Measurements from ENCODE around the gene ABCC1. TPM values are rescaled to one million over a fixed set of nuclear protein-coding genes. Genes with fewer than 3 reads are reported as not detected.

ABCC1 gene
- total RNA-seq, 4 donors from 2014 or later: 12.1 to 39.2 (median 18.6) TPM

DNA sequence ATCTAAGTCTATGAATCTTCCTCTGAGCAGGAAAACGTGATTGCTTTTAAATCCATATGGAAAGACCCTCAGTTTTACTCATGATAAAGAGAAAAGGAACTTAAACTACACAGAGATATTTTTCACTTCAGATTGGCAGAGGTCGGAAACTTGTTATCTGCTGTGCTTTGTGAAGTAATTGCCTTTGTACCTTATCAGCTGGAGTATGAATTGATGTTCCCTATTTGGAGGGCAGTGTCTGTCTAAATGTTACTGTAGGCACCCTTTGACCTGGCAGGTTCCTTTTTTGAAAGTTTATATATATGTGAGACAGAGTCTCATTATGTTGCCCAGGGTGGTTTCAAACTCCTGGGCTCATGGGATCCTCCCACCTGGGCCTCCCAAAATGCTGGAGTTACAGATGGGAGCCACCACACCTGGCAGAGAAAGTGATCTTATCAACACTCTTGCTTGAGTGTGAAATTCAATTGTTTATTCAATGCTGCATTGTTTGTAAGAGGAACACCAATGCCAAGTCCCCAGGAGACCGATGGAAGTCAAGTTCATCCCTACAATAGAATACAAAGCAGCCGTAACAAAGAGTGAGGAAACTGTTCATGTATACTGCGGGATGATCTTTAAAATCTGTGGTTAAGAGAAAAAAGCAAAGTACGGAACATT, 52.3 kb downstream of the ABCC1 start:
- Histone ChIP-seq H3K4me1 (peaks cover 0 to 7% of the 10 kb centered on the region in 2 donors), H3K27me3 (no peaks in the 10 kb centered on the region), H3K27ac (no peak overlapping the region), H3K36me3 (no peaks in the 10 kb centered on the region), H3K4me3 (no peak overlapping the region), H3K9me3 (no peaks in the 10 kb centered on the region)
- TF ChIP-seq POLR2A (IDR thresholded peaks at IDR 0.05): no peak
- TF ChIP-seq, protein P1, sequence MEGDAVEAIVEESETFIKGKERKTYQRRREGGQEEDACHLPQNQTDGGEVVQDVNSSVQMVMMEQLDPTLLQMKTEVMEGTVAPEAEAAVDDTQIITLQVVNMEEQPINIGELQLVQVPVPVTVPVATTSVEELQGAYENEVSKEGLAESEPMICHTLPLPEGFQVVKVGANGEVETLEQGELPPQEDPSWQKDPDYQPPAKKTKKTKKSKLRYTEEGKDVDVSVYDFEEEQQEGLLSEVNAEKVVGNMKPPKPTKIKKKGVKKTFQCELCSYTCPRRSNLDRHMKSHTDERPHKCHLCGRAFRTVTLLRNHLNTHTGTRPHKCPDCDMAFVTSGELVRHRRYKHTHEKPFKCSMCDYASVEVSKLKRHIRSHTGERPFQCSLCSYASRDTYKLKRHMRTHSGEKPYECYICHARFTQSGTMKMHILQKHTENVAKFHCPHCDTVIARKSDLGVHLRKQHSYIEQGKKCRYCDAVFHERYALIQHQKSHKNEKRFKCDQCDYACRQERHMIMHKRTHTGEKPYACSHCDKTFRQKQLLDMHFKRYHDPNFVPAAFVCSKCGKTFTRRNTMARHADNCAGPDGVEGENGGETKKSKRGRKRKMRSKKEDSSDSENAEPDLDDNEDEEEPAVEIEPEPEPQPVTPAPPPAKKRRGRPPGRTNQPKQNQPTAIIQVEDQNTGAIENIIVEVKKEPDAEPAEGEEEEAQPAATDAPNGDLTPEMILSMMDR (IDR thresholded peaks at IDR 0.05): no peak
- DNase-seq: no peak
- intact Hi-C loops (cut with DNase I; ENCODE audit: low total_unique reads): no loop called here

DNA sequence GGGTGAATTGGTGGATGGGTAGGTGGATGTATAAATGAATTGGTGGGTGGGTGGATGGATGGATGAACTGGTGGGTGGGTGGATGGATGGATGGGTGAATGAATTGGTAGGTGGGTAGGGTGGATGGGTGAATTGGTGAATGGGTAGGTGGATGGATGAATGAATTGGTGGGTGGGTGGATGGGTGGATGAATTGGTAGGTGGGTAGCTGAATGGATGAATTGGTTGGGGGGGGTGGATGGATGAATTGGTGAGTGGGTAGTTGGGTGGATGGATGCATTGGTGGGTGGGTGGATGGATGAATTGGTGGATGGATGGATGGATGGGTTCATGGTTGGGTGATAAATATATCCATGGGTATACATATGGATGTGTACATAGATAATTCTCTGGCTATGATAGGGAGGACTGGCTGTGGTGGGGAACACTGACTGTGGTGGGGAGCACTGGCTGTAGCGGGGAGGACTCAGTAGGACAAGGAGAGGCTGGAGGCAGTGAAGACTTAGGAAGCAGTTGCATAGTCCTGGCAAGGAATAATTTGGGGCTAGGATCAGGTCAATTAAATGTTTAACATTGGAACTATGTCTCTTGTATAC, 54.4 kb downstream of the ABCC1 start:
- DNase-seq: no peak
- TF ChIP-seq, protein P1 (IDR thresholded peaks at IDR 0.05): no peak
- no peak for TF ChIP-seq POLR2A (IDR thresholded peaks at IDR 0.05)
- H3K27ac ChIP-seq: no peak overlapping the region
- H3K9me3 ChIP-seq: no peaks in the 10 kb centered on the region
- H3K4me1 ChIP-seq: peaks cover 0 to under 1% of the 10 kb centered on the region in 2 donors
- no peaks in the 10 kb centered on the region for H3K27me3 ChIP-seq
- H3K4me3 ChIP-seq: no peak overlapping the region
- intact Hi-C loops (cut with DNase I; ENCODE audit: low total_unique reads): no loop called here
- H3K36me3 ChIP-seq: no peaks in the 10 kb centered on the region

DNA sequence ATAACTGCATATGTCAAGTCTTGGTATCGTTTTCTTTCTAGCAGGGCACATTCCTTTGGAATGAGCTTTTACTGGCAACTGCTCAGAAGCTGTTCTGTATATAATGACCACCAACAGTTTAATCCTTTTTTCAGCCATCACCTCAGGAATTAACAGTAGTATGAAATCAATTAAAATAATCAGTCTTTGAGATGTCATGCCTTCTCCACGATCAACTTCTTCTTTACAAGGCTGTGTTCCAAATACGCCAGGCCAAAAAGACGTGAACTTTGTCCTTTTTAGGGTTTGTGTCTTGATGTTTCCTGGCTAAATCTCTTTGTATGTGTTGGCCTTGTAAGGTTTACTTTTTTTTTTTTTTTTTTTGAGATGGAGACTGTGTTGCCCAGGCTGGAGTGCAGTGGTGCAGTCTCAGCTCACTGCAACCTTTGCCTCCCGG, 54.9 kb downstream of the ABCC1 start:
- intact Hi-C loops (cut with DNase I; ENCODE audit: low total_unique reads): no loop called here
- Histone ChIP-seq H3K4me1 (no peaks in the 10 kb centered on the region), H3K9me3 (no peaks in the 10 kb centered on the region), H3K36me3 (no peaks in the 10 kb centered on the region), H3K27me3 (no peaks in the 10 kb centered on the region), H3K4me3 (no peak overlapping the region), H3K27ac (no peak overlapping the region)
- no peak for DNase-seq
- no peak for TF ChIP-seq POLR2A (IDR thresholded peaks at IDR 0.05)
- TF ChIP-seq, protein P1 (IDR thresholded peaks at IDR 0.05): no peak

DNA sequence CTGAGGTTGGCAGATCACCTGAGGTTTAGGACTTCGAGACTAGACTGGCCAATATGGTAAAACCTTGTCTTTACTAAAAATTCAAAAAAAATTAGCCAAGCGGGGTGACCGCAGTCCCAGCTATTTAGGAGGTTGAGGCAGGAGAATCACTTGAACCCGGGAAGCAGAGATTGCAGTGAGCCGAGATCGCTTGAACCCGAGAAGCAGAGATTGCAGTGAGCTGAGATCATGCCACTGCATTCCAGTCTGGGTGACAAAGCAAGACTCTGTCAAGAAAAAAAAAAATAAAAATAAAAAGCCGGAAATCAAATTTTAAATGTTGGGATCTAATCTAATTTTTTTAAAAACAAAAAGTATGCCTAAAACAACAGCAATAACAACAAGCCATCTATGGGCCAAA, 56.3 kb downstream of the ABCC1 start:
- Histone ChIP-seq H3K36me3 (no peaks in the 10 kb centered on the region), H3K4me1 (no peaks in the 10 kb centered on the region), H3K27ac (no peak overlapping the region), H3K9me3 (no peaks in the 10 kb centered on the region), H3K4me3 (no peak overlapping the region), H3K27me3 (no peaks in the 10 kb centered on the region)
- no peak for TF ChIP-seq POLR2A (IDR thresholded peaks at IDR 0.05)
- TF ChIP-seq, protein P1 (IDR thresholded peaks at IDR 0.05): no peak
- intact Hi-C loops (cut with DNase I; ENCODE audit: low total_unique reads): no loop called here
- no peak for DNase-seq

DNA sequence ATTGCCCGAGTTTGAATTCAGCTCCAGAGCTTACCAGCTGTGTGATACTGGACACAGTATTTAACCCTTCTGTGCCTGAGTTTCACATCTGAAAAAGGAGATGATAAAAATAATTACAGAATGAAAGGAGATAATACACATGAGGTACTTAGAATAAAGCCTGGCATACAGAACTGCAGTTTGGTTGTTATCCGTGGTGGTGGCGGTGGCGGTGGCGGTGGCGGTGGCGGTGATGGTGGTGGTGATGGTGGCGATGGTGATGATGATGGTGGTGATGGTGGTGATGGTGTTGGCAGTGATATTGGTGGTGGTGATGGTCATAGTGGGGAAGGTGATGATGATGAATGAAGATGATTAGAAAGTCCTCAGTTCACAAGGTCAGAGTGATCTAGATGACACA, 57.2 kb downstream of the ABCC1 start:
- Histone ChIP-seq H3K27me3 (no peaks in the 10 kb centered on the region), H3K4me1 (no peaks in the 10 kb centered on the region), H3K27ac (no peak overlapping the region), H3K9me3 (no peaks in the 10 kb centered on the region), H3K4me3 (no peak overlapping the region), H3K36me3 (no peaks in the 10 kb centered on the region)
- intact Hi-C loops (cut with DNase I; ENCODE audit: low total_unique reads): no loop called here
- no peak for DNase-seq
- TF ChIP-seq, protein P1 (IDR thresholded peaks at IDR 0.05): no peak
- TF ChIP-seq POLR2A (IDR thresholded peaks at IDR 0.05): no peak
